HAP-1 (cell line): Measurements from ENCODE around the gene COPS9.

Experiments used
- DNase-seq, 2 experiments: peaks; one replicate each; pipeline ENCODE4 v3.0.0-alpha.2; 2016 to 2020; ENCODE audit warnings: low spot score in 2 of 2
- H3K27me3 ChIP-seq: fragments of 250-450 bp; sonication (Bioruptor Pico); 2 replicates; pipeline ENCODE4 v1.5.1; 2020; ENCODE audit warnings: low read depth, mild to moderate bottlenecking, moderate library complexity
- H3K36me3 ChIP-seq: fragments of 250-450 bp; sonication (Bioruptor Pico); replicated peaks from 2 replicates; pipeline ENCODE4 v1.5.1; 2020; ENCODE audit warnings: mild to moderate bottlenecking
- H3K4me1 ChIP-seq: fragments of 250-450 bp; sonication (Bioruptor Pico); 2 replicates; pipeline ENCODE4 v1.5.1; 2020; ENCODE audit warnings: mild to moderate bottlenecking
- H3K4me3 ChIP-seq: fragments of 250-450 bp; sonication (Bioruptor Pico); 2 replicates; pipeline ENCODE4 v1.5.1; 2020; ENCODE audit warnings: mild to moderate bottlenecking, moderate library complexity
- H3K9me3 ChIP-seq: fragments of 250-450 bp; sonication (Bioruptor Pico); 2 replicates; pipeline ENCODE4 v1.5.1; 2020; ENCODE audit warnings: mild to moderate bottlenecking, moderate library complexity
- in situ Hi-C: fragments of 300-500 bp; cut with MboI; formaldehyde crosslinking; loops from 3 replicates; pipeline ENCODE4 v1.14.3; 2020; ENCODE audit warnings: low sequenced_read_pairs, inconsistent platforms, mixed read lengths

The COPS9 gene

GRCh38 chr2:240112914-240113690, 23.0 kb downstream of the COPS9 start:
- Histone ChIP-seq H3K9me3 (no peaks in the 10 kb centered on the region), H3K27me3 (peaks cover 21% of the 10 kb centered on the region), H3K4me3 (no peak overlapping the region), H3K36me3 (no peaks in the 10 kb centered on the region), H3K4me1 (no peaks in the 10 kb centered on the region)
- in situ Hi-C loops = no loop called here
- no peak for DNase-seq

- DNase-seq = no peak
- no peaks in the 10 kb centered on the region for H3K4me1 ChIP-seq
- H3K36me3 ChIP-seq = no peaks in the 10 kb centered on the region
- peaks cover 21% of the 10 kb centered on the region for H3K27me3 ChIP-seq
- in situ Hi-C loops = no loop called here
- no peak overlapping the region for H3K4me3 ChIP-seq
- H3K9me3 ChIP-seq = no peaks in the 10 kb centered on the region
Measured at GRCh38 chr2:240111253-240111652, 24.9 kb downstream of the COPS9 start.

- in situ Hi-C loops = no loop called here
- no peak overlapping the region for H3K4me3 ChIP-seq
- H3K27me3 ChIP-seq = peaks cover 18% of the 10 kb centered on the region; the same call in 1 of the 2 replicates
- H3K36me3 ChIP-seq = no peaks in the 10 kb centered on the region
- no peak for DNase-seq
- H3K4me1 ChIP-seq = no peaks in the 10 kb centered on the region
- no peaks in the 10 kb centered on the region for H3K9me3 ChIP-seq
Measured at GRCh38 chr2:240109386-240109785, 26.7 kb downstream of the COPS9 start.

- H3K27me3 ChIP-seq = peaks cover 8% of the 10 kb centered on the region; the same call in 1 of the 2 replicates
- in situ Hi-C loops = no loop called here
- no peaks in the 10 kb centered on the region for H3K4me1 ChIP-seq
- H3K4me3 ChIP-seq = no peak overlapping the region
- H3K9me3 ChIP-seq = no peaks in the 10 kb centered on the region
- DNase-seq = no peak
- H3K36me3 ChIP-seq = no peaks in the 10 kb centered on the region
Measured at GRCh38 chr2:240107477-240107796, 28.7 kb downstream of the COPS9 start.

GRCh38 chr2:240106765-240107476, 29.2 kb downstream of the COPS9 start:
- Histone ChIP-seq H3K27me3 (peaks cover 3% of the 10 kb centered on the region; the same call in 1 of the 2 replicates), H3K4me1 (no peaks in the 10 kb centered on the region), H3K9me3 (no peaks in the 10 kb centered on the region), H3K4me3 (no peak overlapping the region), H3K36me3 (no peaks in the 10 kb centered on the region)
- in situ Hi-C loops = no loop called here
- DNase-seq = no peak

GRCh38 chr2:240105982-240106381, 30.1 kb downstream of the COPS9 start:
- Histone ChIP-seq H3K4me1 (no peaks in the 10 kb centered on the region), H3K27me3 (no peaks in the 10 kb centered on the region; the same call in 1 of the 2 replicates), H3K36me3 (no peaks in the 10 kb centered on the region), H3K9me3 (no peaks in the 10 kb centered on the region), H3K4me3 (no peak overlapping the region)
- no peak for DNase-seq
- in situ Hi-C loops = no loop called here

GRCh38 chr2:240103136-240103535, 33.0 kb downstream of the COPS9 start:
- in situ Hi-C loops = no loop called here
- no peaks in the 10 kb centered on the region for H3K9me3 ChIP-seq
- no peaks in the 10 kb centered on the region for H3K36me3 ChIP-seq
- H3K4me3 ChIP-seq = no peak overlapping the region
- DNase-seq = no peak
- H3K4me1 ChIP-seq = no peaks in the 10 kb centered on the region
- peaks cover 9% of the 10 kb centered on the region; the same call in 1 of the 2 replicates for H3K27me3 ChIP-seq

- in situ Hi-C loops = no loop called here
- Histone ChIP-seq H3K9me3 (0 out of 2 replicates have a peak, but pooled peaks cover 3% of the 10 kb centered on the region), H3K27me3 (peaks cover 28% of the 10 kb centered on the region; the same call in 1 of the 2 replicates), H3K36me3 (no peaks in the 10 kb centered on the region), H3K4me1 (no peaks in the 10 kb centered on the region), H3K4me3 (no peak overlapping the region)
- DNase-seq = no peak
Measured at GRCh38 chr2:240098349-240098748, 37.8 kb downstream of the COPS9 start.

- Histone ChIP-seq H3K4me3 (no peak overlapping the region), H3K27me3 (peaks cover 36% of the 10 kb centered on the region), H3K4me1 (no peaks in the 10 kb centered on the region), H3K9me3 (0 out of 2 replicates have a peak, but pooled peaks cover 3% of the 10 kb centered on the region), H3K36me3 (no peaks in the 10 kb centered on the region)
- in situ Hi-C loops = no loop called here
- DNase-seq = no peak
Measured at GRCh38 chr2:240095556-240096523, 40.3 kb downstream of the COPS9 start.

GRCh38 chr2:240089306-240089705, 46.8 kb downstream of the COPS9 start:
- Histone ChIP-seq H3K9me3 (peaks cover 3% of the 10 kb centered on the region; the same call in 1 of the 2 replicates), H3K4me1 (no peaks in the 10 kb centered on the region), H3K4me3 (no peak overlapping the region), H3K27me3 (peaks cover 17% of the 10 kb centered on the region), H3K36me3 (no peaks in the 10 kb centered on the region)
- in situ Hi-C loops = no loop called here
- no peak for DNase-seq

- H3K27me3 ChIP-seq = peaks cover 2% of the 10 kb centered on the region; the same call in 1 of the 2 replicates
- no peak for DNase-seq
- no peaks in the 10 kb centered on the region for H3K36me3 ChIP-seq
- in situ Hi-C loops = no loop called here
- peaks cover 3% of the 10 kb centered on the region; the same call in 1 of the 2 replicates for H3K9me3 ChIP-seq
- no peak overlapping the region for H3K4me3 ChIP-seq
- no peaks in the 10 kb centered on the region for H3K4me1 ChIP-seq
Measured at GRCh38 chr2:240086563-240086962, 49.5 kb downstream of the COPS9 start.
